ENCODE measurements around the gene CCNQ. TPM values are rescaled to one million over a fixed set of nuclear protein-coding genes. Genes with fewer than 3 reads are reported as not detected.

The CCNQ gene
- total and polyA plus RNA-seq, 2 of the 8 experiments (the other 6 are each of a cell fraction or from before 2014, with no cell fraction given) = 16.6 to 32.1 TPM

- Histone ChIP-seq H3K23ac (ENCODE audit: insufficient read length) (no peak overlapping the region), H2BK15ac (ENCODE audit: low read length) (no peak overlapping the region), H3K14ac (ENCODE audit: insufficient read length) (no peak overlapping the region), H3K56ac (replicated peaks; ENCODE audit: insufficient read length, low read depth, low read length) (no peak overlapping the region), H4K91ac (replicated peaks; ENCODE audit: insufficient read length, low read length) (no peak overlapping the region), H2BK5ac (ENCODE audit: low read depth, low read length) (no peak overlapping the region), H3K79me2 (ENCODE audit: control insufficient read depth in 1 of 2, insufficient read depth in 2 of 2, low read length in 2 of 2) (no peaks in the 10 kb centered on the region), H2BK120ac (replicated peaks; ENCODE audit: low read depth, low read length) (no peak overlapping the region), H3K18ac (ENCODE audit: extremely low read depth, low read length) (no peak overlapping the region), H3K27ac (ENCODE audit: low read depth, low read length) (no peak overlapping the region), H2BK12ac (ENCODE audit: low read depth, low read length) (no peak overlapping the region), H3K4me3 (ENCODE audit: extremely low read depth in 1 of 4, insufficient read depth in 2 of 4, low read depth in 3 of 4, low read length in 4 of 4) (no peak overlapping the region), H3K4me1 (replicated peaks in 1 of 4; ENCODE audit: control insufficient read depth in 3 of 4, insufficient read depth in 4 of 4, low read length in 3 of 4) (no peaks in the 10 kb centered on the region), H2AK5ac (ENCODE audit: low read depth, low read length) (no peak overlapping the region), H3K23me2 (ENCODE audit: low read depth, low read length) (no peaks in the 10 kb centered on the region), H4K5ac (ENCODE audit: insufficient read length, low read depth, low read length) (no peak overlapping the region), H3K79me1 (ENCODE audit: low read depth, low read length) (no peaks in the 10 kb centered on the region), H4K20me1 (replicated peaks in 1 of 2; ENCODE audit: control insufficient read depth in 1 of 2, insufficient read depth in 2 of 2, low read length in 2 of 2) (no peaks in the 10 kb centered on the region), H3K9me3 (ENCODE audit: insufficient read depth in 2 of 2, low read depth in 1 of 2, low read length in 1 of 2) (no peaks in the 10 kb centered on the region), H3K27me3 (replicated peaks in 1 of 4; ENCODE audit: control insufficient read depth in 3 of 4, extremely low read depth in 1 of 4, insufficient read depth in 3 of 4, low read length in 3 of 4) (no peaks in the 10 kb centered on the region; a peak in 1 of 7 replicates), H2AFZ (ENCODE audit: low read length) (no peak overlapping the region), H3K4me2 (ENCODE audit: insufficient read depth in 1 of 2, low read depth in 2 of 2, low read length in 2 of 2) (no peak overlapping the region), H4K8ac (ENCODE audit: extremely low read depth, insufficient read depth, low read length) (no peak overlapping the region), H3K9ac (replicated peaks in 1 of 4; ENCODE audit: extremely low read depth in 1 of 4, low read depth in 3 of 4, low read length in 3 of 4) (no peak overlapping the region), H3K36me3 (ENCODE audit: control insufficient read depth in 2 of 4, insufficient read depth in 4 of 4, low read length in 3 of 4) (no peaks in the 10 kb centered on the region), H3K4ac (replicated peaks; ENCODE audit: insufficient read length, low read depth, low read length) (no peak overlapping the region), H2BK20ac (ENCODE audit: low read length) (no peak overlapping the region)
- DNase-seq (ENCODE audit: low read depth in 1 of 2, low spot score in 2 of 2) (no peak), FAIRE-seq (no peak)
- ChIA-PET POLR2A (ENCODE audit: partially characterized antibody) (no interaction called here), CTCF (ENCODE audit: partially characterized antibody) (interaction anchor here (0.9 to 7.9 kb wide), 10 partner anchors 8 to 111 kb away, joined by 3 to 51 read pairs (median 6); partner anchors contain the start of gene DUSP9)
- TF ChIP-seq RBBP5 (IDR thresholded peaks at IDR 0.05; ENCODE audit: borderline replicate concordance, low read depth, low read length) (no peak), CBX8 (IDR thresholded peaks at IDR 0.05; ENCODE audit: borderline replicate concordance, low read depth, low read length) (no peak)
- 92% methylated on average over 9 of the region's 12 CpGs; no CpG with 5 or more reads in 1 of the 2 experiments for WGBS, 2 experiments (ENCODE audit: extremely low coverage in 1 of 2, insufficient coverage in 1 of 2, insufficient read length in 1 of 2, insufficient replicate concordance in 2 of 2, low coverage in 1 of 2, low lambda C conversion rate in 2 of 2, missing lambda C conversion rate in 1 of 2)
These were observed 42.2 kb downstream of the CCNQ start for GRCh38 chrX:153556767-153557166.

Data from H1 (cell line).